ENCODE data around the gene CAPN12.
"Not testable (repeated sequence)": the region's sequence is repeated elsewhere in the genome, so short reads cannot be mapped to it uniquely, and the experiment has no call there.

The CAPN12 gene

DNA sequence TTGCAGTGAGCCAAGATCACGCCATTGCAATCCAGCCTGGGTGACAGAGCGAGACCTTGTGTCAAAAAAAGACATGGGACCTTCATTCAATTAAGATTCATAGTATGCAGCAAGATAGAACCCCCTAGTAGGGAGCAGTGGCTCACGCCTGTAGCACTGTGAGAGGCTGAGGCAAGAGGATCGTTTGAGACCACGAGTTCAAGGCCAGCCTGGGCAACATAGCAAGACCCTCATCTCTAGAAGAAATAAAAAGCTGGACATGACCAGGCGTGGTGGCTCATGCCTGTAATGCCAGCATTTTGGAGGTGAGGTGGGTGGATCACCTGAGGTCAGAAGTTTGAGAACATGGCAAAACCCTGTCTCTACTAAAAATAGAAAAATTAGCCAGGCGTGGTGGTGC lies 36.2 kb upstream of the CAPN12 start:
- in situ Hi-C loops (cut with MboI; ENCODE audit: low pct_unique_long_range_greater_than_20kb, low sequenced_read_pairs, unreplicated experiment): no loop called here
- no peak for DNase-seq (ENCODE audit: low spot score)
- TF ChIP-seq, protein P1, sequence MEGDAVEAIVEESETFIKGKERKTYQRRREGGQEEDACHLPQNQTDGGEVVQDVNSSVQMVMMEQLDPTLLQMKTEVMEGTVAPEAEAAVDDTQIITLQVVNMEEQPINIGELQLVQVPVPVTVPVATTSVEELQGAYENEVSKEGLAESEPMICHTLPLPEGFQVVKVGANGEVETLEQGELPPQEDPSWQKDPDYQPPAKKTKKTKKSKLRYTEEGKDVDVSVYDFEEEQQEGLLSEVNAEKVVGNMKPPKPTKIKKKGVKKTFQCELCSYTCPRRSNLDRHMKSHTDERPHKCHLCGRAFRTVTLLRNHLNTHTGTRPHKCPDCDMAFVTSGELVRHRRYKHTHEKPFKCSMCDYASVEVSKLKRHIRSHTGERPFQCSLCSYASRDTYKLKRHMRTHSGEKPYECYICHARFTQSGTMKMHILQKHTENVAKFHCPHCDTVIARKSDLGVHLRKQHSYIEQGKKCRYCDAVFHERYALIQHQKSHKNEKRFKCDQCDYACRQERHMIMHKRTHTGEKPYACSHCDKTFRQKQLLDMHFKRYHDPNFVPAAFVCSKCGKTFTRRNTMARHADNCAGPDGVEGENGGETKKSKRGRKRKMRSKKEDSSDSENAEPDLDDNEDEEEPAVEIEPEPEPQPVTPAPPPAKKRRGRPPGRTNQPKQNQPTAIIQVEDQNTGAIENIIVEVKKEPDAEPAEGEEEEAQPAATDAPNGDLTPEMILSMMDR (IDR thresholded peaks at IDR 0.05; ENCODE audit: extremely low read depth, insufficient read depth, missing control alignments): no peak

- in situ Hi-C loops (cut with MboI; ENCODE audit: low pct_unique_long_range_greater_than_20kb, low sequenced_read_pairs, unreplicated experiment): no loop called here
- DNase-seq (ENCODE audit: low spot score): no peak
- TF ChIP-seq, protein P1 (IDR thresholded peaks at IDR 0.05; ENCODE audit: extremely low read depth, insufficient read depth, missing control alignments): no peak
Measured at GRCh38 chr19:38778733-38779132, 34.5 kb upstream of the CAPN12 start.

DNA sequence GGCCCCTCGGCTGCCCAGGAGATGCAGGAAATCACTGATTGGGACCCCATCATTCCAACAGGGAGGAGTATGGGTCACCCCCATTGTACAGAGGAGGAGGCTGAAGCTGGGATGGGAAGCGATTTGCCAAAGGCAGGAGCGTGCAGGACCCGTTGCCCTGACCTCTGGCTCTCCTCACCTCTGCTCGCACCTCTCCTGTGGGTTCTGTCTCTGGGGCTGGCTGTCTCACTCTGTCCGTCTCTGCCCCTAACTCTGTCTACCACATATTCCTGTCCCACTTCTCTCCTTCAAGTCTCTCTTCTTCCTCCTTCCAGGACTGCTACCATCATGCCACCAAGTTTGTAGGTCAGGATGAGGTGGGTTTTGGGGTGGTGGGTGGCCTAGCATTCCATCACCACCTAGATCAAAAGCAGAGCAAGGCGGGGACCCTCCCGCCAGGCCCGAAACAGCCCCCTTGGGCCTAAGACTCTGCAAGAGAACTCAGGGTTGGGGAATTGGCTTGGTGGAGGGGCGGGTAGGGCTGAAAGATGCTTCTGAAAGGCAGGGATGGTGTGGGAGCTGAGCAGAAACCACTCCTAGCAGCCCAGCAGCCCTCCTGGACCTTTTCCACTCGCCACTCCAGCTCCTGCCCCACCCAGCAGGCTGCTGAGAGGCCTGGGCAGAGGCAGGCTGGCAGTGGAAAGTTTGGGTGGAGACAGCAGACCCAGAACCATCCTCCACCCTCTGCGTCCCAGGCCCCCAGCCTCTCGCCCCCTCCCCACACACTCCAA lies 30.1 kb upstream of the CAPN12 start:
- TF ChIP-seq, protein P1 (IDR thresholded peaks at IDR 0.05; ENCODE audit: extremely low read depth, insufficient read depth, missing control alignments): no peak
- DNase-seq (ENCODE audit: low spot score): no peak

DNA sequence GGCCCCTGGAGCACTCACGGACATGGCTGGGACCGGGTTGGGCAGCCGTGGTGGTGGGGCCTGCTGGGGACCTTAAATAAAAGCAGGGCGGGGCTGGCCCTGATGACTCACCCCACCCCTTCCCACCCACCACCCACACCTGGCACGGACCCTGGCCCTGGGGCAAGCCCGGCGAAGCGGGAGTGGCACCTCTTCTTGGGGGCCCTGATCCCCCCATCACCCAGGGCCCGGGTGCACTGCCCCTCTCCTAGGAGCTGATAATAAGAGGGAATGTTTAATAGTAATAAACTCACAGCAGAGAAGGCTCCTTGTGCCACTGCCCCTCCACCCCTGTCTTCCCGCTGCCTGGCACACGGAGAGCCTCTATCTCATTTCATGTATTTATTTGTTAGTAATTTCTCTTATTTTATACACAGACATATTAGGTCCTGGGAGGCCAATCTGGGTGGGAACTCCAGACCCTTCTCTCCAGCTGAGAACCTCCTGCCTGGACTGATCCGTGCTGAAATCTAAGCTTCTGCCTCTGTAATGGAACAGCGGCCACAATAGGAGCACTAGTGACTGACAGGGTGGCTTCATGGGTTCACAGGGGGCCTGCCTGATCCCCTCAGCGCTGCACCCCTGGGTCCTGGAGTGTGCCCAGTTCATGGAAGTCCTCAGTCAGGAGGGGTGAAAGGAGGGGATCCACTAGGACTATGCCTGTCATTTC lies 29.3 kb upstream of the CAPN12 start, which contains the start of gene LGALS7:
Gene LGALS7, minus strand, starts transcription at position 49 of the 709 bp plus-strand sequence. Its CDS starts 25 bp downstream, at position 24.
- in situ Hi-C loops (cut with MboI; ENCODE audit: low pct_unique_long_range_greater_than_20kb, low sequenced_read_pairs, unreplicated experiment): no loop called here
- TF ChIP-seq, protein P1 (IDR thresholded peaks at IDR 0.05; ENCODE audit: extremely low read depth, insufficient read depth, missing control alignments): no peak
- DNase-seq (ENCODE audit: low spot score): no peak

More for the DNA sequence above, 30.1 kb upstream of the CAPN12 start:
- in situ Hi-C loops (cut with MboI; ENCODE audit: low pct_unique_long_range_greater_than_20kb, low sequenced_read_pairs, unreplicated experiment): no loop called here

GRCh38 chr19:38771569-38771968 lies 27.3 kb upstream of the CAPN12 start:
- DNase-seq (ENCODE audit: low spot score); in situ Hi-C loops (cut with MboI; ENCODE audit: low pct_unique_long_range_greater_than_20kb, low sequenced_read_pairs, unreplicated experiment): not testable (repeated sequence)

- DNase-seq (ENCODE audit: low spot score); in situ Hi-C loops (cut with MboI; ENCODE audit: low pct_unique_long_range_greater_than_20kb, low sequenced_read_pairs, unreplicated experiment): not testable (repeated sequence)
Measured at GRCh38 chr19:38770949-38771275, 26.6 kb upstream of the CAPN12 start.

DNA sequence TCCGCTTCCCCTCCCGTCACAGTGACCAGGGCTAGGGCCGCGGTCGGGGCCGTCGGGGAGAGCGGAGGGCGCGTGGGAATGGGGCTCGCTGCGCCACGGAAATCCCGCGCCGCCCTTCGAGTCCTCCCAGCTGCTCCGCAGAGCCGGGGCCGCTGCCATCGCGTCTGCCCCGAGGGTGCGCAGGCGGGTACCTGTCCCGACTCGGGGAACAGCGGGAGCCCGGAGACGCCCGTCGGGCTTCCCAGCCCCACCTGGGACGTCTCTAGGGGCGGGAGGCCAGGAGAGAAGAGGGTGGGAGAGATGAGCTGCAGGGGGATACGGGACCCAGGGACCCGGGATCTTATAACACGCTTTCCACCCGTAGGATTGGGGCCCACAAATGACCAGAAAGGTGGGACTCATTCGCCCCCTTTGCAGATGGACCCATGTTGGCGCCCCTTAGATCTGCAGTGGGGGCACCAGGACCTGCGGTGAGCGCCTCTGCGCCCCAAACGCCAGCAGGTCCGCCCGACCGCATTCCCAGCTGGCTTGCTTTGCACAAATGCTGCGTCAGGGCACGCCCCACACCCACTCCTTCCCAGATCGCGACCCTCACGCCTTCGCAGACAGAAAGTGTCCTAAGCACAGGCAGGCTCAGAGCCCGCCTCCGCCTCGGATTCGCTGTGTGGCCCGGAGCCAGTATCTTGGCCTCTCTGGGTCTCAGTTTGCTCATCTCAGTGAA lies 26.1 kb upstream of the CAPN12 start:
- in situ Hi-C loops (cut with MboI; ENCODE audit: low pct_unique_long_range_greater_than_20kb, low sequenced_read_pairs, unreplicated experiment); DNase-seq (ENCODE audit: low spot score): not testable (repeated sequence)

Data from GM13977 (cell line).